GM12875 (cell line): ENCODE measurements around the gene THAP8.

Experiments used
- H3K4me3 ChIP-seq: one replicate; pipeline ENCODE4 v1.5.1; 2011; ENCODE audit warnings: low read depth, low read length, control low read depth
- TF ChIP-seq, protein P1 (sequence below): IDR thresholded peaks from 2 replicates; pipeline ENCODE4 v1.5.1; 2011; ENCODE audit warnings: low read depth, mild to moderate bottlenecking, control low read depth, inconsistent platforms, low read length, moderate library complexity, borderline replicate concordance; ENCODE audit not compliant: insufficient read depth

Gene THAP8

DNA sequence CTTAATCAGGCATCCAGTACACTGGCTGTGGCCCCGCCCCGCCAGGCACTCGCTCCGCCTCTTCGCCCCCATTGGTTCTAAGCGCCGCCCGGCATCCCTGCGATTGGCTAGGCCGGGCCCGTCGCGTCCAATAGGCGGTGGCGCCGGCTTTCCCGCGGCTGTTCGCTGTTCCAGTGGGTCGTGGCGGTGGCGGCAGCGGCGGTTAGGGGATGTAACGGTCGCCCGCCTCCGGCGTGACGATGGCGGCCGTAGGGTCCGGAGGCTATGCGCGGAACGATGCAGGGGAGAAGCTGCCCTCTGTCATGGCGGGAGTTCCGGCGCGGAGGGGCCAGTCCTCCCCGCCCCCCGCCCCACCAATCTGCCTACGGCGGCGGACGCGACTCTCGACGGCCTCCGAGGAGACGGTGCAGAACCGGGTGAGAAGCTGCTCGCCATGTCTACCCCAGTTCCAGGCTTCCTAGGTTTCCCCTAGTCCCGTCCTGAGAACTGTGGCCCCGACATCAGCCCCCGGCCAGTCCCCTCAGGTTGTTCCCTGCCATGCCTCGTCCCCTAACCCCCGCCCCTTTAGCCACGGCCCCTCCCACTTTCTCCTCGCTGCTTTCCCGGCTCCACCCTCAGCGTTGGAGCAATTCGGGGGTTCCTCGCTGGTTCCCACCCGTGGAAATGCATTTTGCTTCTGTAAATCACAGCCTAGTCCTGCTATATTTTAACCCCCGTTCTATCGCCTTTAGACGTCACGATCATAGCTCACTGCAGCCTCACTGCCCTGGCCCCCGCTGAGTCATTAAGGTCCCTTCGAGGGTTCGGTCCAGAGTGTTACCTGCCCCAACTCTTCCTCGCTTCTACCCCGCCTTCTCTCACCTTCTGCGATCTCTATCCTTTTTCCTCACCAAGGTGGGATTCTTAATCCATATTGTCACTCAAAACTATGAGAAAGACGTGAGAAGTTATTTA is 925 bp upstream of the THAP8 start, which contains the start of gene WDR62:
TSS of gene WDR62 (plus strand) at position 165 of the 954 bp plus-strand sequence. CDS start at position 240, 75 bp downstream.
- peak within 1 kb of the TSS; percentile 86 for H3K4me3 ChIP-seq
- TF ChIP-seq, protein P1, sequence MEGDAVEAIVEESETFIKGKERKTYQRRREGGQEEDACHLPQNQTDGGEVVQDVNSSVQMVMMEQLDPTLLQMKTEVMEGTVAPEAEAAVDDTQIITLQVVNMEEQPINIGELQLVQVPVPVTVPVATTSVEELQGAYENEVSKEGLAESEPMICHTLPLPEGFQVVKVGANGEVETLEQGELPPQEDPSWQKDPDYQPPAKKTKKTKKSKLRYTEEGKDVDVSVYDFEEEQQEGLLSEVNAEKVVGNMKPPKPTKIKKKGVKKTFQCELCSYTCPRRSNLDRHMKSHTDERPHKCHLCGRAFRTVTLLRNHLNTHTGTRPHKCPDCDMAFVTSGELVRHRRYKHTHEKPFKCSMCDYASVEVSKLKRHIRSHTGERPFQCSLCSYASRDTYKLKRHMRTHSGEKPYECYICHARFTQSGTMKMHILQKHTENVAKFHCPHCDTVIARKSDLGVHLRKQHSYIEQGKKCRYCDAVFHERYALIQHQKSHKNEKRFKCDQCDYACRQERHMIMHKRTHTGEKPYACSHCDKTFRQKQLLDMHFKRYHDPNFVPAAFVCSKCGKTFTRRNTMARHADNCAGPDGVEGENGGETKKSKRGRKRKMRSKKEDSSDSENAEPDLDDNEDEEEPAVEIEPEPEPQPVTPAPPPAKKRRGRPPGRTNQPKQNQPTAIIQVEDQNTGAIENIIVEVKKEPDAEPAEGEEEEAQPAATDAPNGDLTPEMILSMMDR = no peak

GRCh38 chr19:36051637-36052036 is 2.4 kb downstream of the THAP8 start:
- H3K4me3 ChIP-seq = no peak overlapping the region
- TF ChIP-seq, protein P1 = no peak

- H3K4me3 ChIP-seq = no peak overlapping the region
- TF ChIP-seq, protein P1 = no peak
These were observed 2.8 kb downstream of the THAP8 start for GRCh38 chr19:36051236-36051635.

- TF ChIP-seq, protein P1 = no peak
- no peak overlapping the region for H3K4me3 ChIP-seq
These were observed 4.9 kb downstream of the THAP8 start for GRCh38 chr19:36049080-36049698.

GRCh38 chr19:36047835-36048234 is 6.2 kb downstream of the THAP8 start:
- TF ChIP-seq, protein P1 = no peak
- no peak overlapping the region for H3K4me3 ChIP-seq

DNA sequence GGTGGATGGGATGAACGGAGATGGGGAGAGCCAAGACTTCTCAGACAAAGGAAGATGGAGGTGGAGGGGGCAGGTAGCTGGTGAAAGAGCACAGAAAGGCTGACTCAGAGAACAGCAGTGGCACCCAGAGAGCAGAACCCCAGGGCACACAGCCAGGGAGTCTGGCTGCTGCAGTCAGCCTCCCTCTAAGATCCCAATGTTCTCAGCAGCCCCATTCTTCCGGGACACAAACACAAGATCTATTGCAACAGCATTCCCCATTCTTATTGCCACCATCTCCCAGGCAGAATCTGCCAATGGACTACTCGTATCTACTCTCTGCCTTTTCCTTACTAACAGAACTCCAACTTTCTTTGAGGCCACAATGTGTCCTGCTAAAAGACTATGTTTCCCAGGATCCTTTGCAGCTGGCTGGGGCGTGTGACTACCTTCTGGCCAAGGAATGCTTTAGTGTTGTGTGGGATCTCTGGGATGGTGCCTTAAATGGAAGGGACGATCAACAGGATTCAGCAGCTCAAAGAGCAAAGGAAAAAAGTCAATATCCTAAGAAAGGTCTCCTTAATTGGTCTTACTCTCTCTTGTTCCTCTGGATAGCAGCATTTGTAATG is 7.5 kb downstream of the THAP8 start:
- H3K4me3 ChIP-seq = no peak overlapping the region
- TF ChIP-seq, protein P1 = no peak
